DMS79 (cell line): ENCODE results near the gene FNDC3B.

Experiments used
- DNase-seq: peaks from one replicate; lab custom pipeline; 2025; lab: John Stamatoyannopoulos, UW

The FNDC3B gene

DNA sequence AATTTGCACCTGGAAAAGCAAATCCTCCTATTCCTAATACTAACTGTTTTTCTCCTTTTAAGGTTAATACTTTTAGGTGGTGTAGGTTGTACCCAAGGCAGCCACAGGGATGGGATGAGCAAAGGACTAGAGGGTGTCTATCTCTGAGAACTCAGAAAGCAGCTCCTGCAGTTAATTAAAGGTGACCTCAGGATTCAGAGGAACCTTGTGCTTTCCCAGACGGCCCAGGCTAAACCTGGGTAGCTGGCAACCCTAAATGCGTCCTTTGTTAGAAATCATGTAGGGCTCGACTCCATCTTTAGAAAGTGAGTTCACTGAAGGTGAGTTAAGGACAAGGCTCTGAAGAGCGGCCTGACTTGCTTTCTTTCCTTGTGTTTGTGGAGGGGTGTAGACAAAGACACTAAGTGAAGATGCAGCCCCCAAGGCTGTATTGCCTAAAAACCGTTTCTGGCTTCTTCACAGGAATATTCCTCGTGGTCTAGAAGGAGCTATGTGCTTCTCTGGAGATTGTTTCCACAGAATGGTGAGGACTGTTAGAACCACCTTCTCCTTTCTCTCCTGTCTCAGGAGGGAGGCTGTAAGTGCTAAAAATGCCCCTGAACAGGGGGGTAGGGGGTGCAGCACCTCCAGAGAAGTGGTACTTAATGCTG lies 14.9 kb downstream of the FNDC3B start:
- DNase-seq: no peak

DNA sequence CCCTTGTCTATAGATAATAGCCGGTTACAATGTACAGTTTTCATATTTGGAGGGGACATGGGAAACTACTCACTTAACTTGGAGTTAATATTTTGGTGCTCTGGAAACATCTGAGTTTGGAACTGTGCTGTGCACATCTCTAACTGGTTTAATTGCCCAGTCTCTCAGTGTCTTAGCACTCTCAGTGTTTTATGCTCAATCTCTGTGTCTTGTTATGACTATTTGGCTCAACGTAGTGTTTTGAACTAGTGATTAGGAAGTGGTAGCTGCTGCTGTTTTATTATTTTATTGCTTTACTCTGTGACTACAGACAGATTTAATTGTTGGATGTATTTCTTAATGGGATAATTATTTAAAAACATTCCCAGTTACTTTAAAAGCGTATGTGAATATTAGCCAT lies 17.0 kb downstream of the FNDC3B start:
- DNase-seq: no peak

DNA sequence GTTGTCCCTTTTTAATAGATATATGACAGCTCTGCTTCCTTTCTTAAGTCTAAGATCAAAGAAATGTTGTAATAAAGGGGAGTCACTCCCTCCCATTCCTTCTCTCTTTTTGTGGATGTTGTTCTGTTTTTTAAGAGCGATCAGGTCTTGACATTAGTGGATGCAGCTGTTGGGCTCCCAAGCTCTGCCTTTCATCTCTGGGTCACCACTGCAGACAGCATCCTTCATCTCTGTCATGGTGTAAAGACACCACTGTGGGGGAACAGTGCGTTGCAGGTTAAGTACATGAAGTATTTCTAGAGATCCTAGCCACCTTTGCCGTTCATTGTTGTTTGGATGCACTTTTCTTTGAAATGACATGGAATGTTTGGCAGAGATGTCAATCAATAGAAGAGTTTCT lies 17.7 kb downstream of the FNDC3B start:
- DNase-seq: no peak

DNA sequence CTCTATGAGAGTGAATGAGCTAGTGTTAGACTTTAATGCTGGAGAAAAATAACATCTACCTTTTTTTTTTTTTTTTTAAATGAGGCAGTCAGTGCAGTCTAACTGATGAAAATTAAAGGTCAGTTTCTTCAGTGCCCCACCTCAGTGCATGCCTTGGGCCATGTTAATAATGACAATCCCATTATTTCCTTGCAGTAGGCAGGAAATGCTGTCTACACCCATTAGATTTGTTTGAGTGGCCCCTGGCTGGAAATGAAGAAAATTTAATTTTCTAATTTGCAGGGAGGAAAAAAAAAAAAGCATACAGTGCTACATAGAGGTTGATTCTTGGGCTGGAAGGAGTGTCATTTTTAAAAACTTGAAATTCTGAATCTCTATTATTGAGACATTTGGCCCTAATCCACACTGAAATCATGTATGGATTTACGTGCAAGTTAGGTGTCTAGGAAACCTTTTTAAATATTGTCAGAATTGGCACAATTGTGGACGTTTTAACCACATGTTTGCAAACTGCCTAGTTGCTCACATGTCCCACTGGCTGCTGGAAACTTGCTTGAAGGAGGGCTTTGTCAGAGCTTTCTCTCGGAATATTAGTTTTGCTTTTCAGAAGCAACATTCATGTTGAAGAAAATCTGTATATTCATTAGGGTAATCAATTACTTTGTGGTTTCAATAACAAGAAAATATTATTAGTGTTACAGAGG lies 18.4 kb downstream of the FNDC3B start:
- DNase-seq: no peak

DNA sequence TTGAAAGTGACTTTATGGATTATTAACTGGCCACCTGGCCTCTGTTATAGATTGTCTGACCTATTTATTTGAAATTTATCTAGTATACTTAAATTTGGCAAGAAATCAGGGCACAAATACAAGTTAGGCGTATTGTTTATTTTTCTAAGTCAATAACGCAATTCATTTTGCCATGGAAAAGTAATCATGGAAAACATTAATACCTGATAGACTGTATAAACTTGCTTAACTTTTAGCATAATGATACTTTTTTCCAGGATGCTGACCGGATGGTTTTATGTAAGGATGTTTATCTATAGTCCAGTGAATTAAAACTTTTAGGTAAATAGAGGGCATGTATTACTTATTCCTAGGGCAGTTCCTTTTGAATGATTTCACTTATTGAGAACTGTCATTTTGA lies 20.2 kb downstream of the FNDC3B start:
- DNase-seq: no peak

DNA sequence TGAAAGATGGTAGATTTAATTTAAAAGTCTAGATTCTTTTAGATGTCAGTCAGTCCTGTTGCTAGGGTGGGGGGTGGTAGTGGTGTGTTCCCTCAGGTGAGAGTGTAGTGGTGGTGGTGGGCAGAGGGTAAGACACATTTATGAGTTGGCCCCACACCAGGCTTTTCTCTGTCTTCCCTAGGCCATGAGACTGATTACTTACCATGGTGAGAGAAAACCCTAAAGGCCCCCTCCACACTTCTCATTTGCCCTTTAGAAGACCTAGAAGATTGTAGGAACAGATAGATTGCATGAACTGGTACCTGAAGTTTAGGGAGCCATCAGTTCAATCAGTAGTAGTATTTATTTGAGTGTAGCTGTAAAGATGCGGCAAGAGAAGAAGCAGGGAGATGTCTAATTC lies 20.9 kb downstream of the FNDC3B start:
- DNase-seq: no peak

DNA sequence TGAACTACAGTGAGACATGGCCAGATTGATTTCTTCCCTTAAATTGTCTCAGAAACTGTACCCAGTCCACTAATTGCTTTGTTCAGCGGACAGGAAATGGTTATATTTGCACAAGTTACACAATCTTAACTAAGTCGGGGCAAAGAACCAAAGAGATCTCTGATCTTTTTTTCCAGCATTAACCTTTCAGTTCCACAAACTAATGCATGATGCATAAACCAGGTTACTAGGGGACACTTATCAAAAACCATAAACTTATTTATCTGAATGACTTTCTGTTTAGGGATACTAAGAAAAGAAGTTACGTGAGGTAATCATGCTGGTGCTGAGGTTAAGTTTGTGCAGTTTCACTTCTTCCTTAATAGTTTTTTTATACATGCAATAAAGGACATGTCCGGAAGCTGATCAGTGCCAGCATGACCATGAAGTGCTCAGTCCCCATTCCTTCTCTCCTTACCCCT lies 22.4 kb downstream of the FNDC3B start:
- no peak for DNase-seq

DNA sequence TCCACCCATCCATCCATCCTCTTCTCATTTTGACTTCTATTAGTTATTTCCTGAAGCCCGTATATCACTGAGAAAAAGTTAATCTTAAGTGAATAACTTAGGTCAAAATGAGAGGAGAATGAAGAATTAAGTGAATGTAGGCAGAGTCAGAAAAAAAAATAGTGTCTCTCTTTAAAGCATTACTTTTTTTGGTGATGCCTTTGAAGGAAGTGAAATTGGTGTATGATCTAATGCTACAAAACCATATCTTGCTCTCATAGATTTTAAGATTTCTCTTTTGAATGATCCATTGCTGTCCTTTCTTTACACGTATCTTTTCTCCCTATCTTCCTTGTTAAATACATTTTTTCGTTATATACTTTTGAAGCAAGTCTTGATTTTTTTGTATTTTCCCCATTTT lies 23.4 kb downstream of the FNDC3B start:
- DNase-seq: no peak

DNA sequence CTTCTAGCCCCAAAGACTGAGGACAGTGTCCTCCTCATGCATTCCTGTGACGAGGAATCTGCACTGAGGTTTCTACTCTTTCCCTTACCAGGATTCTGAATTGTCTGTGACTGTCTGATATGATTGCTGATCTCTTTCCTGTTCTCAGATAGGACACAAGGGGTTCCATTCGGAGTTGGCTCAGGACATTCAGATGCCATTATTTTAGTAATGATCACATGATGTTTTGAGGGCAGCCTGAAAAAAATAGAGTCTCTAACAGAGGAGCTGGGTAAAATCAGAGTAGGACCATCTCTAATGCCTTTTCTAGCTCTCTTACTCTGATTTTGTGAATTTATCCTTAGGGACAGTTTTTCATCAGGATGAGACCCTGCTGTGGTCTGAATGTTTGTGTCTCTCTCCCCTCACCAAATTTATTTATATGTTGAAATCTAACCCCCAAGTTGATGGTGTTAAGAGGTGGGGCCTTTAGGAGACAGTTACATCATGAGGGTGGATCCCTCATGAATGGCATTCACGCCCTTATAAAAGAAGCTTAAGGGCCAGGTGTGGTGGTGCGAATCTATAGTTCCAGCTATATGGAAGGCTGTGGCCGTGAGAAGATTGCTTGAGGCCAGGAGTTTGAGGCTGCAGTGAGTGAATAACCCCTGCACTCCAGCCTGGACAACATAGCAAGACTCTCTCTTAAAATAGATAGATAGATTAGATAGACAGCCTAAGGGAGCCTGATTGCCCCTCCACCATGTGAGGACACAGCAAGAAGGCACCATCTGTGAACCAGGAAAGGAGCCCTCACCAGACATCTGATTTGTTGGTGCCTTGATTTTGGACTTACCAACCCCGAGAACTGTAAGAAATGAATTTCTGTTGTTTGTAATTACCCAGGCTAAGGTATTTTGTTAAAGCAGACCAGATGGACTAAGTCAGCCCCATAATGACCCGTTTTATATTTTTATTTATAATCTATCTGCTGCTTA lies 24.4 kb downstream of the FNDC3B start:
- DNase-seq: no peak

DNA sequence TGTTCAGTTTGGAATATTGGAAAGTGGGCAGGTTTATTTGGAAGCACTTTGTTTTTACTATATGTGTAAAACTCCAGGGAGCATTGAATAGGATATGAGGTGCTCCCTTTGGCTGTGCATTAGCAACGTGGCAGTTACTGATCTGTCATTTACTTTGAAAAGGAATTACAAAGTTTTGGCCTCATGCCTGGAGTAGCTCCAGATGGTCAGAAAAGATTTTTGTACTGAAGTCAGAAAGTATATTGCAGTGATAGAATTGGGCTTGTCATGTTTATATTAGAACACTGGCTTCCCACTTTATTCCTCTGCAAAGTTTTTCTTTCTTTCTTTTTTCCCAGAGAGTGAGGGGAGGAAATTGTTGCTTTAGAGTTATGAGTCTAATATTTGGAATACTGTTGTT lies 26.1 kb downstream of the FNDC3B start:
- no peak for DNase-seq

DNA sequence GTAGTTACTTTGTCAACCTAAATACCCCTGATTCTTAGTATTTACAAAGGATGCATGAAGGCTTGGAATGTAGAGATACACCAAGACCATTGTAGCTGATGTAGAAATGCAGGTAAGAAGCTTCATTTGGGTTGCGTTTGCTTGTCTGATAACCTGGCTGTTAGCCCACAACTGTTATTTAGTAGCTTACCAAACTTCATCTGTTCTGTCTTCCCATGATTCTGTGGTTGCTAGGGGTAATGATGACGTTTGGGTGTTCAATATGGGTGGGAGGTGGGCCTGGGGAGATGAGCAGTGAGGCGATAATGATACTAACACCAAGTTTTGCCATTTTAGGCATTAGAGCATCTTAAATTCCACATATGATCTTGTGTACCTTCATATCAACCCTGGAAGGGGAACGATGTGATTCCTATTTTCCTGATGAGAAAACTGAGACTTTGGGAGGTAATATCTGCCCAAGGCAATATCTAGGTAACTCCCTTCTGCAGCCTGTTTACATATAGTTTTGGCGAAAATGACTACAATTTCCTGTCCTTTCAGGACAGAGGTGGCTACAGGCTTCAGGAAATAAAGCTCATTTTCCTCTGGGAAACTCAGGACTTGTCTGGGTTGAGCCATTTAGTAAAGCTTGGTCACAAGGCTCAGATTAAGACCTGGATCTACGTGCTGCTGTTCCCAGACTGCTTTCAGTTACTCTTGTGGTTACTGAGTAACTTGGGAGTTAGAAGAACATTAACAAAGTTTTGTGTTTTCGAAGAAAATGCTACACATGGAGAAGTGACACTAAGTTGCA lies 26.8 kb downstream of the FNDC3B start:
- no peak for DNase-seq

DNA sequence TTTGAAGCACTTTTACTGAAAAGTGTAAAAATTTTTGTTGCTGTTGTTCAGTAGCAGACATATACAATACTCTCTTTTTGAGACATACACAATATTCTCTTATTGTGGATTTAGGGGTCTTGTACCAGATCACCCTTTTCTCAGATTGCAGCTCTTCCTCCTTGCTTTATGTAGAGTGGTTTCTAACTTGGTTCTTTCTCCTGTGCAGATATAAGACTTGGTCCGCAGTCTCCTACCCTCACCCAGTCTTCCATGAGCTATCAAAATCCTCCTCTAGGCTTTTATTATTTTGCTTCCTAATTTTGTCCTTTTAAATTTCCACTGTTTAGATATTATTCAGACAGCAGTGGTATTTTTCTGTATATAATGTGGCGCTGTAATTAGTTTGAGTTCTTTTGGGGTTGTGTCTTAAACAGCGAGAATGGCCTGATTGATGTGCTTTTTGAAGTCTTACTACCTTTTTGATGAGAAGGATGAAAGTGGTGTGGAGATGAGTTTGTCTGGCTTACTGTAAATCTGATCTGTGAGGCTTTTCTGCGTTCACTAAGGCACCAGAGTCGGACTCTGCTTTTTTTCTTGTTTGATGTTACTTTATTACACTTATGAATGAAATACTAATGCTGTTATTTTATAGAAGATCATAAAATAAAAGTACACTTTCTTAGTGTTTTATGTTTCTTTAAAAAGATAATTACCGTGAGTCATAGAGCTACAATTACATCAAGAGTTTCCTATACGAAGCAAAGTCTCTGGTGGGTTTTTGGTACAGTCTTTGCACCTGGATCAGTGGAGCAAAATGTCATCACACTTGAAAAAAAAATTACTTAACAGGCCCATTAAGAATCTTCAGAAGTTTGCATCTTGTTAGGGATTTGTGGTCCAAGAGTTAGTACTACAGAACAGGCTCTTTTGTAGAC lies 27.8 kb downstream of the FNDC3B start:
- no peak for DNase-seq

DNA sequence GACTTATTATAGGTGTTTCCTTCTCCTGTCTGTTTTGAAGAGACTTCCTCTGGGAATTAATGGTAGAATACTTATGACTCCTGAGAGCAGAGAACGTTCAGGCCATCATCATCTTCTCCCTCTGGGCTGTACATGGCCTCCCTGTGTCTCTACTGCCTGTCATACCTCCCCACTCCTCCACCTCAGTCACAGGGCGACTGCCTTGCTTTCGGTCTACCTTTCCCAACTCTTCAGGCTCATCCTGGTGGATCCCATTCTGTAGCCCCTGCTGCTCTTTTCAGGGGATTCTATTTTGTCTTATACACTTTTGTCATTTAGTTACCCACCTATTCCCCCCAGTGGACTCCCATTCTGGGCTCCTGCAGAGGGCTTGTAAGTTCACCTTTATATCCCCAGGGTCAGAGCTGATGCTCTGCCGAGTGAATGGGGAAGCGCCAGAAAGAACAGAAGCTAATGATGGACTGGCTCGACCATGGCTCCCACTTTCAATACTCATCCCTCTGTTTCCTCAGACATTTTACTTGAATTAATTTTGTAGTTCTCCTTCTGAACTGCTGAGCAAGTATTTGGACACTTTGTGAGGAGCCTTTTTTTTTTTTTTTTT lies 28.6 kb downstream of the FNDC3B start:
- DNase-seq: no peak

DNA sequence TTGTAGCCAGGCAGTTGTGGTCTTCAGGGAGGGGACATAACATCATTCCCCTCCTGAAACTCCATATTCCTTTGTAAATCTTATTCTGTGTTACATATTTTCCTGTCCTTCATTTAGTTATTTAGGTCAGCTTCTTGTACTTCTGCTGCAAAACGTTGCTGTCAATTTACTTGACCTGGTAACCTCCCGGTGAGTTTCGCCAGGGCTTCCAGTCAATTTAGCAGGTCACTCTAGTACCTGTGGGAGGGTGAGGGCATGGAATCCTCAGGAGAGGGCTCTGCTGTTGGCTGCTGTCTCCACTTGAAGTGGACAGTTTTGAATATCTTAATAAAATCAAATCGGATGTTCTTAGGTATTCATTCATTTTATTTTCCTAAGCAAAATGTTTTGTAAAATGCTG lies 29.6 kb downstream of the FNDC3B start:
- DNase-seq: no peak

DNA sequence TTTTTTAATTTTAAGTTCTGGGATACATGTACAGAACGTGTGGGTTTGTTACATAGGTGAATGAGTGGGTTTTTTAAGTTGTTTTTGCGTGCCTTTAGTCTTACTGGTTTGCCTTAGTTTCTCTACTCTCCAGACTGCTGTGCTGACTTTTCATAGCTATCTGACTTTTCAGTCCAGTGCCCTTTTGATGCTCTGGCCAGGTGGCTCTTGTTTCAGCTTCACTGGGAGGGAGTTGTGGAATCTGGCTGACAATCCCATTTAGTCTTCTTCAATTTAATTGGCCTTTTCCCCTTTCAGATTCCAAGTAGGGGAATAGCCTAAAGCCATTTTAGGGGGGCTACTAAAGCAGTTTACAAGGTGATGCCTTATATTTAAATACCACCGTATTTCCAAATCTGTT lies 30.1 kb downstream of the FNDC3B start:
- DNase-seq: no peak

DNA sequence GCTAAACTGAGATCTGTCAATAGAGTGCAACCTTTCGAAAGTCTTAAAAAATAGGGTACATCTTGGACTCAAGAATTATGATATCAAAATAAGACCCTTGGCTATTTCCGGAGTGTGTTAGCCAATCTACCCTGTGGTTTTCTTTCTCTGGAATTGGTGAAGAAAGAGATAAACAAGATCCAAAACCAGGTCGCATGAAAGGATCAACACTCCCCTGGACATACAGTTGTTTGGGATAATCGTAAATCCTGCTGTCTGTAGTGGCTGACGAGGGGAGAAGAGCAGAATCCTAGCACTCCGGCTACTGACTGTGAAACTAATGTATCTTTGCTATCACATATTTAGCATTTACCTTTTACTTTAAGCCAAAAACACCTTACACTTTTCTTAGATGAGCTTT lies 30.9 kb downstream of the FNDC3B start:
- DNase-seq: no peak

DNA sequence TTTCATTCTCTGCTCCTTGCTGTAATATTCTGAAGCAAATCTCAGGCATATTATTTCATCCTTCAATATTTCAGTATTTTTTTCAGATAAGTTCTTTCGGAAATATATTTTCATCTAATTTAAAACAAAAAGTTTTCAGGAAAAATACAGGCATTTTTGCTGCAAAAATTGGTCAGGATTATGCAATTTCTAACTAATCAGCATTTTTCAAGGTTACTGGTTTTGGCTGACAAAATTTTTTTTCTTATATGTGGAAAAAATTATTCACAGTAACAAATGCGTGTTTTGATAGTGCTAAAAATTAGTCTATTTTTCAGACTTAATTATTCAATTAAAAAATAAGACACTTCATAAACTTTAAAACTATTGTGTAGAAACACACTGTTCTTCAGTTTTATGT lies 31.4 kb downstream of the FNDC3B start:
- no peak for DNase-seq

DNA sequence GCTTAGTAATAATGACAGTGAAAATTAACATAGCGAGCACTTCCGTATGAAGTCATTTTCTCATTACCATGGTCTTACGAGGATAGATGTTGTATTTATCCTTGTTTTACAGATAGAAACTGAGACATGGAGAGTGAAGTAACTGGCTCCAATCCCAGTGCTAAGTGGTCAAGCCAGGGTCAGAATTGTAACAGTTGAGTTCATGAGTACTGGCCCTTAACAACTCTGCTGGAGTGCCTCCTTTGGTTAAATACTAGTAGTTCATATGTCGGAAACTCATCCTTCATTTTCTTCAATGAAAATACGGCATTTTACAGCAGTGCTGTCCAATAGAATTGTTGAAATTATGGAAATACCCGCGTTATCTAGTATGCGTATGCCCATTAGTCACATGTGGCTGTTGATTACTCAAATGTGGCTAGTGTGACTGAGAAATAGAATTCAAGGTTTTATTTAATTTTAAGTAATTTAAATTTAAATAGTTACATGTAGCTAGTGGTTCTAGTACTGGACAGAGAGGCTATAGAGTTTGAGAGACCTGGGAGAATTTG lies 32.5 kb downstream of the FNDC3B start:
- DNase-seq: no peak

DNA sequence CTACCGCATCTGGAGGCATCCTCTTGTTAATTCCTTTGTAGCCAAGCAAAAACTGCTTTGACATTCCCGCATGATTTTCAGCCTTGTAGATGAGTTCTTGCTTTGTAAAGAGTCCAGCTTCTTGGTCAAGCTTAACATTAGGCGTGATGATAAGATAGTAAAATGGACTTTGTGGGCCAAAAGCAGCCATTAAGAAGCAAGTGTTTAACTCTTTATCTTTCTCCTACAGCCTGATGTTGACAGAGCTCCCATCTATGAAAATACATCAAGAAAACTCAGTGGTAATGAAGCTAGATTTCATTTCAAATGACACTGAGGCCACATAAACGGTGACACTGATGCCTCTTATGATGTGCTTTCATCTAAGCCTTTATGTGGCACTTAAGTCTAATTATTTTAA lies 33.2 kb downstream of the FNDC3B start:
- no peak for DNase-seq

DNA sequence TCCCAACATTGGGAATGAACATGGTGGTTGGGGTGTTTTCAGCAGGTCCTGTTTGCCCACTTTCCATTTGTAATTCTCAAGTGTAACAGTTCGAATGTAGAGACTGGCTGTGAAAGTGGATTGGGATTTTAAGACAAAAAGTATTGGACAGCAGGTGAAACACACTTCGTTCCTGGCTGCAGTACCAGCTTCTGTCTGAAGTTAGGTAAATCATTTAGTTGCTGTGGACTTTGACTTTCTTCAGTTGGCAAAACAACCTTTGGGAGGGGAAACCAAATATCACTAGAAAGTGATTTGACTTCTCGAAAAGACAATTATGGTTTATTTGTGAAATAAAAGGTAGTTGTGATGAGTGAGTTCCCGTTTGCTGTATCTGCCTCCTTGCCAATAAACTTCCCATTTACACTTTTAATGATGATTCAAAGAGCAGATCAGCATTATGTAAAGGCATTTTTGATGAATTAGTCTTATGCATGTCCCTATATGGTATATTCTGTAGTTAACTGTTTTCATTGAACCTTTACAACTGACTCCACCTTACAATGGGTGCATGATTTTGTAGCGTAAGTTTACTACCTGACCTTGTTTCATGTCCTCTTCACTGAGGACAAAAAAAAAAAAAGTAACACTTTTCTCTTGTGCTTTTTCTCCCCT lies 34.0 kb downstream of the FNDC3B start:
- no peak for DNase-seq
